Stimulated activated memory B cell treated with anti-CD40 and anti-IgM and Interleukin-4, amounts not matched to agents 10 μg/mL and 1 μg/mL and 100 μg/mL, for 72 hours (primary cell): ENCODE measurements around the gene UROC1.
A peak's percentile ranks its signal among the peaks of the same experiment; 100 is the strongest.

Source experiments
- ATAC-seq: fragments of 150-1000 bp; cut with Tn5 transposase; 2 replicates; pipeline ENCODE4 v1.10.0; 2021
- H3K27ac Mint-ChIP-seq: one replicate; pipeline ENCODE4 v1.8.0; 2022; ENCODE audit warnings: mild to moderate bottlenecking, mixed read lengths
- H3K27me3 Mint-ChIP-seq: one replicate; pipeline ENCODE4 v1.8.0; 2022; ENCODE audit warnings: mixed read lengths
- H3K36me3 Mint-ChIP-seq: one replicate; pipeline ENCODE4 v1.8.0; 2022; ENCODE audit warnings: mixed read lengths
- H3K4me1 Mint-ChIP-seq: one replicate; pipeline ENCODE4 v1.8.0; 2022; ENCODE audit warnings: mixed read lengths
- H3K4me3 Mint-ChIP-seq: one replicate; pipeline ENCODE4 v1.8.0; 2022; ENCODE audit warnings: mild to moderate bottlenecking, moderate library complexity, mixed read lengths
- H3K9me3 Mint-ChIP-seq: one replicate; pipeline ENCODE4 v1.8.0; 2022; ENCODE audit warnings: mixed read lengths

UROC1 gene

GRCh38 chr3:126499401-126499800, 18.2 kb downstream of the UROC1 start:
- no peaks in the 10 kb centered on the region for H3K27me3 Mint-ChIP-seq
- no peak overlapping the region for H3K27ac Mint-ChIP-seq
- no peaks in the 10 kb centered on the region for H3K36me3 Mint-ChIP-seq
- H3K4me1 Mint-ChIP-seq, result no peaks in the 10 kb centered on the region
- H3K4me3 Mint-ChIP-seq, result no peak overlapping the region
- no peaks in the 10 kb centered on the region for H3K9me3 Mint-ChIP-seq
- ATAC-seq, result no peak

DNA sequence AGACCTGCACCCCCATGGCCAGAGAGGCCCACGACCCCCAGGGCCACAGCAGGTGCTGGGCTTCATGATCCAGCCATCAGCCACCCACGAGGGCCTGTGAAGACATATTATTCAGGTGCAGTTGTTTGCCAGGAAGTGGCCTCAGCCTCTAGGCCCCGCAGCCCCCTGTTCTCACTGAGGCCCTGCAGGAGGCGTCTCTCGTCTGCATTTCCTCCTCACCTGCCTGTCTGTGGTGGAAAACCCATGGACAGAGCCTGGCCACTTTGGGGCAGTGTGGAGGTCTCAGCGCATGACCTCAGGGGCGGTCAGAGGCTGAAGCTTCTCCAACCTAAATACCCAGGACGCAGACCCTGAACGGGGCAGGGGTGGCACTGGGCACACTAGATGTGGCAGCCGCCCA, 18.6 kb downstream of the UROC1 start:
- Mint-ChIP-seq H3K9me3 (no peaks in the 10 kb centered on the region), H3K27me3 (no peaks in the 10 kb centered on the region), H3K27ac (no peak overlapping the region), H3K4me1 (no peaks in the 10 kb centered on the region), H3K36me3 (no peaks in the 10 kb centered on the region), H3K4me3 (no peak overlapping the region)
- ATAC-seq, result no peak

- Mint-ChIP-seq H3K27me3 (no peaks in the 10 kb centered on the region), H3K36me3 (no peaks in the 10 kb centered on the region), H3K4me1 (no peaks in the 10 kb centered on the region), H3K27ac (no peak overlapping the region), H3K9me3 (no peaks in the 10 kb centered on the region), H3K4me3 (no peak overlapping the region)
- no peak for ATAC-seq
Measured at GRCh38 chr3:126498461-126498860, 19.1 kb downstream of the UROC1 start.

DNA sequence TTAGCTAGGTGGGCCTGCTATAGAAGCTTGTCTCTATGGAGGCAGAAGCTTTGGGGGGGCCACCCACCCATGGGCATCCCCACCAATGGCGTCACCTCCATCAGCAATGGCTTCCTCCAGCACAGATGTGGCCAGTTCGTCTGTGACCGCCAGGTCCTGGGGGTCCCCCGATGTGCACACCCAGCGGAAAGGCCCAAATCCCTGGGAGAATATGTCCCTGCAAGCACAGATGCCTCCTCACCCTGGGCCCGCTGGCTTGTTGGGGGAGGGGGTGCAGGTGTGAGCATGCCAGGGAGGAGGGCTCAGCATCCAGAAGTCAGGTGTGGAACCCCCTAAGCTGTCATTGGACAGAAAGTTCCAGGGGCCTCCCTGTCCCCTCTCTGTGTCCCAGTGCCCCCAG, 19.6 kb downstream of the UROC1 start:
- Mint-ChIP-seq H3K27ac (no peak overlapping the region), H3K4me1 (no peaks in the 10 kb centered on the region), H3K27me3 (no peaks in the 10 kb centered on the region), H3K9me3 (no peaks in the 10 kb centered on the region), H3K36me3 (no peaks in the 10 kb centered on the region), H3K4me3 (no peak overlapping the region)
- no peak for ATAC-seq

- no peaks in the 10 kb centered on the region for H3K9me3 Mint-ChIP-seq
- no peak overlapping the region for H3K27ac Mint-ChIP-seq
- no peaks in the 10 kb centered on the region for H3K4me1 Mint-ChIP-seq
- H3K27me3 Mint-ChIP-seq, result no peaks in the 10 kb centered on the region
- no peak overlapping the region for H3K4me3 Mint-ChIP-seq
- no peaks in the 10 kb centered on the region for H3K36me3 Mint-ChIP-seq
- ATAC-seq, result no peak
Measured at GRCh38 chr3:126496894-126497850, 20.4 kb downstream of the UROC1 start.

- Mint-ChIP-seq H3K4me3 (no peak overlapping the region), H3K27ac (no peak overlapping the region), H3K27me3 (no peaks in the 10 kb centered on the region), H3K9me3 (no peaks in the 10 kb centered on the region), H3K4me1 (no peaks in the 10 kb centered on the region), H3K36me3 (no peaks in the 10 kb centered on the region)
- no peak for ATAC-seq
Measured at GRCh38 chr3:126495786-126496185, 21.8 kb downstream of the UROC1 start.

- no peak for ATAC-seq
- Mint-ChIP-seq H3K36me3 (no peaks in the 10 kb centered on the region), H3K9me3 (no peaks in the 10 kb centered on the region), H3K27ac (no peak overlapping the region), H3K27me3 (no peaks in the 10 kb centered on the region), H3K4me3 (no peak overlapping the region), H3K4me1 (no peaks in the 10 kb centered on the region)
Measured at GRCh38 chr3:126494970-126495230, 22.7 kb downstream of the UROC1 start.

- H3K27me3 Mint-ChIP-seq, result no peaks in the 10 kb centered on the region
- peak; percentile 2 for ATAC-seq
- no peaks in the 10 kb centered on the region for H3K9me3 Mint-ChIP-seq
- no peaks in the 10 kb centered on the region for H3K4me1 Mint-ChIP-seq
- no peak overlapping the region for H3K4me3 Mint-ChIP-seq
- H3K36me3 Mint-ChIP-seq, result no peaks in the 10 kb centered on the region
- no peak overlapping the region for H3K27ac Mint-ChIP-seq
Measured at GRCh38 chr3:126494204-126494969, 23.2 kb downstream of the UROC1 start.

GRCh38 chr3:126493739-126494138, 23.8 kb downstream of the UROC1 start:
- H3K27ac Mint-ChIP-seq, result no peak overlapping the region
- no peak for ATAC-seq
- H3K36me3 Mint-ChIP-seq, result no peaks in the 10 kb centered on the region
- no peak overlapping the region for H3K4me3 Mint-ChIP-seq
- H3K4me1 Mint-ChIP-seq, result no peaks in the 10 kb centered on the region
- H3K9me3 Mint-ChIP-seq, result no peaks in the 10 kb centered on the region
- no peaks in the 10 kb centered on the region for H3K27me3 Mint-ChIP-seq

GRCh38 chr3:126493051-126493450, 24.5 kb downstream of the UROC1 start:
- Mint-ChIP-seq H3K4me3 (no peak overlapping the region), H3K36me3 (no peaks in the 10 kb centered on the region), H3K27ac (no peak overlapping the region), H3K9me3 (no peaks in the 10 kb centered on the region), H3K4me1 (no peaks in the 10 kb centered on the region), H3K27me3 (no peaks in the 10 kb centered on the region)
- ATAC-seq, result no peak

DNA sequence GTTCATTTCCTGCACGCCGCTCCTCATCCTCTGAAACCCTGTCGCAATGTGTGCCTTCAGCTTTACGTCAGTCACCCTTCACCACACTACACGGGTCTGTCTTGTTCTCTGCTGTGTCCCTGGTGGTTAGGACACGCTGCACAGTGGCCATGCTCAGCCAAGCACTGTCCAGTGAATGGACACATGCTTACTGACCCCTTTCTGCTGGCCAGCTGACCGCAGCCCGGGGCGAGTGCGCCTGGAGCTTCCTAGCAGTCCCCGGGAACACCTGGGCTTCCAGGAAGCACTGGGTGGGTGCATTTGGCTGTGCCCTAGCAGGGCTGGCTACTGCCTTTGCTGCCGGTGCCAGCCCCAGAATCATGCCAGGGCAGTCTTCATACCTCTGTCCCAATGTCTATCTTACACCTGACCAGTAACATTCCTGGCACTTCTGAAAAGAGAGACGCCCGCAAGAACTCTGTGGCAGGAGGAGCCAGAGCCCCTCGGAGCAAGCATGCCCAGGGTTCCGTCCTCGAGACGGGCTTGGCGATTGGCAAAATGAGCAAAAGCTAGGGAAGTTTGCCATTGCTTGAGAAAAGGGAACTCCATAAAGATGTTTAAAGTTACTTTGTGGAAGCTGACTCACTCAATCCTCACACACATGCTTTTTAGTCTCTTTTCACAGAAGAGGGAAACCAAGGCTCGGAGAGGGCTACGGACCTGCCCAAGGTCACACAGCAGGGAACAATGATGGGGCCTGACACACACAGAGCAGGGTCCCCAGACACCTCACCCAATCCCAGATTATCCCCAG, 26.2 kb downstream of the UROC1 start:
- Mint-ChIP-seq H3K9me3 (no peaks in the 10 kb centered on the region), H3K36me3 (no peaks in the 10 kb centered on the region), H3K4me3 (no peak overlapping the region), H3K27ac (no peak overlapping the region), H3K4me1 (no peaks in the 10 kb centered on the region), H3K27me3 (no peaks in the 10 kb centered on the region)
- ATAC-seq, result no peak

- H3K36me3 Mint-ChIP-seq, result no peaks in the 10 kb centered on the region
- H3K27me3 Mint-ChIP-seq, result no peaks in the 10 kb centered on the region
- no peak overlapping the region for H3K27ac Mint-ChIP-seq
- no peaks in the 10 kb centered on the region for H3K9me3 Mint-ChIP-seq
- no peaks in the 10 kb centered on the region for H3K4me1 Mint-ChIP-seq
- no peak overlapping the region for H3K4me3 Mint-ChIP-seq
- ATAC-seq, result no peak
Measured at GRCh38 chr3:126490619-126491018, 27.0 kb downstream of the UROC1 start.

DNA sequence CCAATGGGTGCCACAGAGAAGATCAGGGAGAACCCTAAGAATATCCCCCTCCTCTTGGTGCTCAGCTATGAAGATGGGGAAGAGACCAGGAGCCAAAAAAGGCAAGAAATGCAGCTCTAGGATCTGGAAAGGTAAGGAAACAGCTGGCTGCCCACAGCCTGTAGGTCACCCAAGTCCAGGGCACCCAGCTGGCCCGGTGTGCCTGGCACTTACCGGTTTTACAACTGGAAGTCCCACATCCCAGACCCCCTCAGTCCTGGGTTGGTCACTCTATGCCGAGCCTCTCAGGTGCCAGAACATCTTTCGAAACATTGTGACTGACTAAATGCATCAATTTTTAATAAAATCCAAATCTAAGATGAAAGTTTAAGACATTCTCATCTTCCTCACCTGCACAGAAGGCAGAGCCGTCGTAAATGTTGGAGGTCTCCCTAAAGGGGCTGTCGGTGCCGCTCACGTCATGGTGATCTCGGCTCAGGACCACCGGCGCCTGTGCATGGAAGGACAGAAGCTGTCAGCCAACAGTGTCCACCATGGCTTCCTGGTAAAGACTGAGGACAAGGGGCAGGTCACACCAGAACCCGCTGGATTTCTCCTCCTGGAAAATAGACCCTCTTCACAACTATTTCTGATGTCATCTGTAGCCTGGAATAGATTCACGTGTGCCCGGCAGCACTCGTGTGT, 28.5 kb downstream of the UROC1 start:
- Mint-ChIP-seq H3K4me1 (no peaks in the 10 kb centered on the region), H3K27me3 (no peaks in the 10 kb centered on the region), H3K36me3 (no peaks in the 10 kb centered on the region), H3K9me3 (no peaks in the 10 kb centered on the region), H3K27ac (no peak overlapping the region), H3K4me3 (no peak overlapping the region)
- no peak for ATAC-seq

DNA sequence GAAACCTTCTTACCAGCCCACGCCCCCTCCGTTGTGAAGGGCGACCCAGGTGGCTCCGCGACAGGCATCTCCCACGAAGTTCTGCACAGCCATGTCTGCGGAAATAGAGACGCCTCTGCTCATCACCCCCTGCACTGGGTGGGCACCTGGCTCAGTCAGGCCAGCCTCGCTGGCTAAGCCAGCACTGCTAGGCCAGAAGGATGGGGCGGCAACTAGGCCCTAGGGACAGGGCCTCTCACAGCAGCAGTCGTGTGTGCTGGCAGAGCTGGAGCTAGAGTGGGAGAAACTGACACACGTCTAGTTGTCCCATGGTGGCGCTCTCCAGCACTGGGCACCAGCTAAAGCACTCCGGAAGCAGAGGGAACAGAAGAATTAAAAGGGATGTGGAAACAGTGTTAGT, 29.4 kb downstream of the UROC1 start:
- H3K4me1 Mint-ChIP-seq, result no peaks in the 10 kb centered on the region
- no peaks in the 10 kb centered on the region for H3K9me3 Mint-ChIP-seq
- H3K27ac Mint-ChIP-seq, result no peak overlapping the region
- no peak overlapping the region for H3K4me3 Mint-ChIP-seq
- no peaks in the 10 kb centered on the region for H3K36me3 Mint-ChIP-seq
- ATAC-seq, result no peak
- no peaks in the 10 kb centered on the region for H3K27me3 Mint-ChIP-seq

DNA sequence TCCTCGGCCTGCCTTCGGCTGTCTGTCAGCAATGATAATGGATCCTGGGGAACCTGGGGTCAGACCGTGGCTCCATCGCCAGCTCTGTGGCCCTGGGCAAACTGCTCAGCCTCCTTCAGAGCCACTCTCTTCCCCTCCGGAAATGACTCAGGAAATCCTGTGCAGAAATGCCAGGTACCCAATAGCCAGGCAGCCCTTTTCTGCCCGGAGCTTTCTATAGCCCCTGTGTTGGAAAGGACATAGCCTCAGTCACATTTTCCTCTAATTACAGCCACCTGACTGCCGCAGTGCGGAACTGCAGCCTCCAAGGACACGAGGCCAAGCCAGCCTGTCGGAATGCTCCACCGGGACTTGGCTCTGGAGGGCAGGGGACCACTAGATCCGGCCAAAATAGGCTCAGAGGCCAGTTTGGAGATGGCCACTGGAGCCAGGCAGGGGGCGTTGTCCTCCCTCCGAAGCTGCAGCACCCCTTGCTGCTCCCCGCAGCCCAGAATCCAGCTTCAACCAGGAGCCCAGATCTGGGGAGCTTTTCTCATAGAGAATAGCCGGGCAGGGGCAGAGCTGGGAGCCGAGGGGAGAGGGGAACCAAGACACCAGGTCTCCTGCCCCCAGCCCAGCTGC, 30.3 kb downstream of the UROC1 start:
- H3K4me1 Mint-ChIP-seq, result no peaks in the 10 kb centered on the region
- H3K4me3 Mint-ChIP-seq, result no peak overlapping the region
- no peak for ATAC-seq

More for the DNA sequence above, 30.3 kb downstream of the UROC1 start:
- no peaks in the 10 kb centered on the region for H3K27me3 Mint-ChIP-seq
- H3K27ac Mint-ChIP-seq, result no peak overlapping the region
- H3K9me3 Mint-ChIP-seq, result no peaks in the 10 kb centered on the region
- H3K36me3 Mint-ChIP-seq, result no peaks in the 10 kb centered on the region
